HepG2 (cell line): ENCODE results near the gene ZCCHC10. TPM values are rescaled to one million over a fixed set of nuclear protein-coding genes. Genes with fewer than 3 reads are reported as not detected.

Source experiments
- ATAC-seq: fragments of 200-7000 bp; cut with Tn5 transposase; 3 replicates; pipeline ENCODE4 v1.9.1; 2020; ENCODE audit warnings: mild to moderate bottlenecking, moderate library complexity
- BruUV-seq: library from RNA; stranded (reverse); fragments of 400-500 nt; replicated peaks from 2 replicates; lab custom pipeline; 2021; lab: Mats Ljungman, UMichigan
- CTCF ChIA-PET: fragments of 300-600 bp; formaldehyde crosslinking; extraction: SDS; loops from one replicate; lab custom pipeline; 2021; ENCODE audit warnings: low total read pairs, inconsistent platforms, low intra/inter-chr PET ratio; lab: Yijun Ruan, JAX
- POLR2A ChIA-PET: fragments of 350-600 bp; sonication (Branson Sonifier 250); formaldehyde crosslinking; loops from one replicate; lab custom pipeline; 2020; ENCODE audit warnings: antibody characterized with exemption, inconsistent platforms; lab: Yijun Ruan, JAX
- DNase-seq: peaks from one replicate; pipeline ENCODE4 v3.0.0-alpha.2; 2015; ENCODE audit warnings: low spot score
- FAIRE-seq: peaks from 3 replicates; lab custom pipeline; 2011; peaks lifted over from hg19 to GRCh38; lab: Jason Lieb, UNC
- H2AFZ ChIP-seq: one replicate; pipeline ENCODE4 v1.6.1; 2011; ENCODE audit warnings: low read length, inconsistent platforms
- H3K27ac ChIP-seq: fragments of 300-600 bp; 3 replicates; pipeline ENCODE4 v1.8.0; 2011; ENCODE audit warnings: mixed run types, mild to moderate bottlenecking, mixed read lengths, low read length, inconsistent platforms; ENCODE audit not compliant: insufficient read depth; ENCODE audit errors: extremely low read length
- H3K27me3 ChIP-seq, 2 experiments: fragments of 200-600 bp in 1 of 2; 2 replicates in 1 of 2; 3 replicates in 1 of 2; pipeline versions ENCODE4 v1.6.0 to v1.8.0; 2011; ENCODE audit warnings: low read length in 2 of 2, mild to moderate bottlenecking in 2 of 2, moderate library complexity in 2 of 2, inconsistent platforms in 1 of 2; ENCODE audit not compliant: insufficient read depth in 2 of 2, control insufficient read depth in 1 of 2
- H3K36me3 ChIP-seq, 2 experiments: fragments of 200-600 bp in 1 of 2; replicated peaks in 1 of 2; 2 replicates in 1 of 2; 3 replicates in 1 of 2; pipeline versions ENCODE4 v1.5.1 to v1.8.0; 2011; ENCODE audit warnings: low read length in 2 of 2, inconsistent platforms in 1 of 2; ENCODE audit not compliant: insufficient read depth in 2 of 2, control insufficient read depth in 1 of 2
- H3K4me1 ChIP-seq: 2 replicates; pipeline ENCODE4 v1.5.1; 2012; ENCODE audit warnings: low read length, inconsistent platforms; ENCODE audit not compliant: insufficient read depth
- H3K4me2 ChIP-seq: 2 replicates; pipeline ENCODE4 v1.6.0; 2011; ENCODE audit warnings: low read depth, low read length, inconsistent platforms
- H3K4me3 ChIP-seq, 3 experiments: fragments of 200-600 bp in 1 of 3; sonication (generic), shearing (Covaris generic) in 1 of 3; replicated peaks in 1 of 3; 2 replicates each; pipeline ENCODE4 v1.5.1; 2011 to 2016; ENCODE audit warnings: low read length in 3 of 3, inconsistent platforms in 2 of 3, low read depth in 2 of 3, mild to moderate bottlenecking in 2 of 3, control low read depth in 1 of 3, mixed read lengths in 1 of 3; ENCODE audit not compliant: insufficient read depth in 1 of 3
- H3K79me2 ChIP-seq: one replicate; pipeline ENCODE4 v1.6.1; 2011; ENCODE audit warnings: low read length, inconsistent platforms; ENCODE audit not compliant: insufficient read depth
- H3K9ac ChIP-seq: 2 replicates; pipeline ENCODE4 v1.6.0; 2011; ENCODE audit warnings: mild to moderate bottlenecking, low read depth, low read length, inconsistent platforms; ENCODE audit not compliant: insufficient read depth
- H3K9me3 ChIP-seq: 2 replicates; pipeline ENCODE4 v1.5.1; 2012; ENCODE audit warnings: mild to moderate bottlenecking, low read length
- H4K20me1 ChIP-seq: 2 replicates; pipeline ENCODE4 v1.6.0; 2011; ENCODE audit warnings: inconsistent platforms, mild to moderate bottlenecking, low read length, moderate library complexity; ENCODE audit not compliant: insufficient read depth
- GABPB1 ChIP-seq: IDR thresholded peaks from 2 replicates; pipeline ENCODE4 v1.6.1; 2016; ENCODE audit warnings: mild to moderate bottlenecking, missing genetic modification reagents, moderate library complexity, missing compliant biosample characterization
- HCFC1 ChIP-seq: fragments of 150-350 bp; IDR thresholded peaks from 2 replicates; pipeline ENCODE4 v1.6.1; 2014; ENCODE audit warnings: low read depth, low read length
- KAT7 ChIP-seq: IDR thresholded peaks from 2 replicates; pipeline ENCODE4 v1.6.1; 2018; ENCODE audit warnings: borderline replicate concordance, missing compliant biosample characterization
- MTA1 ChIP-seq: sonication (generic); formaldehyde crosslinking; IDR thresholded peaks from 2 replicates; pipeline ENCODE4 v1.4.0; 2020; ENCODE audit warnings: missing genetic modification reagents, mild to moderate bottlenecking, borderline replicate concordance
- NR2F6 ChIP-seq, 2 experiments: IDR thresholded peaks; 2 replicates each; pipeline ENCODE4 v1.6.1; 2016; ENCODE audit warnings: antibody characterized with exemption in 1 of 2, mild to moderate bottlenecking in 1 of 2
- POLR2AphosphoS2 ChIP-seq: IDR thresholded peaks from 2 replicates; pipeline ENCODE4 v1.6.1; 2011; ENCODE audit warnings: low read depth, low read length, improper control_type of control experiment
- TSC22D2 ChIP-seq: sonication (generic); formaldehyde crosslinking; IDR thresholded peaks from 2 replicates; pipeline ENCODE4 v1.5.1; 2020; ENCODE audit warnings: missing genetic modification reagents, mild to moderate bottlenecking, borderline replicate concordance
- ZNF180 ChIP-seq: sonication (generic); formaldehyde crosslinking; IDR thresholded peaks from 2 replicates; pipeline ENCODE4 v1.4.0; 2020; ENCODE audit warnings: low read depth, missing genetic modification reagents, borderline replicate concordance
- ZNF614 ChIP-seq: IDR thresholded peaks from 2 replicates; pipeline ENCODE4 v1.6.1; 2018; ENCODE audit warnings: missing biosample characterization, missing genetic modification reagents, inconsistent platforms, borderline replicate concordance
- ZNF878 ChIP-seq: sonication (generic); formaldehyde crosslinking; IDR thresholded peaks from 2 replicates; pipeline ENCODE4 v1.8.1; 2023; ENCODE audit warnings: mild to moderate bottlenecking, missing genetic modification reagents, moderate library complexity
- ZSCAN20 ChIP-seq: sonication (generic); formaldehyde crosslinking; IDR thresholded peaks from 2 replicates; pipeline ENCODE4 v1.4.0; 2020; ENCODE audit warnings: missing genetic modification reagents, mild to moderate bottlenecking, borderline replicate concordance
- ZSCAN22 ChIP-seq: sonication (generic); formaldehyde crosslinking; IDR thresholded peaks from 2 replicates; pipeline ENCODE4 v1.4.0; 2020; ENCODE audit warnings: mild to moderate bottlenecking, missing genetic modification reagents
- WGBS: methylation state at CpG from one replicate; pipeline ENCODE4 v1.1.6; 2017; ENCODE audit warnings: low lambda C conversion rate; 5-methylcytosine and 5-hydroxymethylcytosine counted together
- in situ Hi-C: cut with HindIII; loops from 2 replicates; pipeline ENCODE4 v1.10.0; 2017; ENCODE audit warnings: low pct_unique_long_range_greater_than_20kb; ENCODE audit not compliant: extremely low pct_ligation_motif_present
- intact Hi-C: fragments of 100-400 bp; cut with micrococcal nuclease; formaldehyde crosslinking; loops from one replicate; pipeline ENCODE4 v1.10.0; 2022; ENCODE audit not compliant: unreplicated experiment
- polyA plus RNA-seq, 8 experiments: library from polyadenylated mRNA; depleted of rRNA in 3 of 8; stranded (reverse) in 7 of 8; unstranded in 1 of 8; fragments of >200 nt; fragmentation: Illumina TruSeq in 4 of 8; extraction: Trizol in 4 of 8; gene quantifications; 2 replicates each; pipeline versions ENCODE4 v1.2.1 to v1.2.3, GENCODE V29; 2011 to 2016; ENCODE audit warnings: low read depth in 4 of 8, missing spikeins in 1 of 8, mixed read lengths in 1 of 8; ENCODE audit not compliant: insufficient read depth in 1 of 8
- total RNA-seq, 5 experiments: library from RNA; depleted of rRNA; stranded (reverse); fragments of >200 nt; fragmentation: Illumina TruSeq; extraction: Trizol; gene quantifications; 2 replicates each; pipeline ENCODE4 v1.2.3, GENCODE V29; 2016; ENCODE audit warnings: low read depth in 1 of 5

Gene ZCCHC10
- total and polyA plus RNA-seq, 2 of the 13 experiments (the other 11 are each of a cell fraction or from before 2014, with no cell fraction given), result 40.7 to 48.2 TPM

DNA sequence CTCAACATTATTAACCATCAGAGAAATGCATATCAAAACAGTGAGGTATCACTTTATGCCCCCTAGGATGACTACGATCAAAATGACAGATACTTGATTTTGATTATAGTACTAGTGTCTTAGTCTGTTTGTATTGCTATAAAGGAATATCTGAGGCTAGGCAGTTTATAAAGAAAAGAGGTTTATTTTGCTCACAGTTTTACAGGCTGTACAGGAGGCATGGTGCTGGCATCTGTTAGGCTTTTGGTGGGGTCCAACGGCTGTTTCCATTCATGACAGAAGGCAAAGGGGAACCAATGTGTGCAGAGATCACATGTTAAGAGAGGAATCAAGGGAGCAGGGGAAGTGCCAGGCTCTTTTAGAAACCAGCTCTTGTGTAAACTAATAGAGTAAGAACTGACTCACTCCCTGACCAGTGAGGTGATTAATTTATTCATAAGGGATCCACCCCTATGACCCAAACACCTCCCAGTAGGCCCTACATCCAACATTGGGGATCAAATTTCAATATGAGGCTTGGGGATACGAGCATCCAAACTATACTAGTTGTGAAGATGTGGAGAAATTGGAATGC is 46.9 kb downstream of the ZCCHC10 start:
- no peak overlapping the region for H3K9ac ChIP-seq
- no peak for TF ChIP-seq POLR2AphosphoS2
- no peak for TF ChIP-seq ZSCAN22 (CRISPR knock-in tag)
- no peak for TF ChIP-seq KAT7 (CRISPR knock-in tag)
- no peak for TF ChIP-seq GABPB1
- no peak for TF ChIP-seq NR2F6 (IDR thresholded peaks at IDR 0.05)
- no peak for TF ChIP-seq NR2F6 (CRISPR knock-in tag; IDR thresholded peaks at IDR 0.05)
- no peak for TF ChIP-seq ZNF614 (CRISPR knock-in tag)
- TF ChIP-seq ZNF878 (CRISPR knock-in tag), result no peak
- TF ChIP-seq TSC22D2, result no peak
- TF ChIP-seq ZNF180, result no peak
- no peak for TF ChIP-seq ZSCAN20
- no peak for TF ChIP-seq MTA1 (CRISPR knock-in tag)
- TF ChIP-seq HCFC1, result no peak
- TF ChIP-seq, all 625 proteins: peak for 0
- H3K4me1 ChIP-seq, result peaks cover 6% of the 10 kb centered on the region
- no peak for ATAC-seq
- H3K4me2 ChIP-seq, result 0 out of 2 replicates have a peak overlapping the region, but pooled peaks have one; percentile 18
- no peaks in the 10 kb centered on the region for H3K9me3 ChIP-seq
- POLR2A ChIA-PET, result no interaction called here
- no peak overlapping the region for H2AFZ ChIP-seq
- H3K27me3 ChIP-seq, result no peaks in the 10 kb centered on the region; a peak in 1 of 5 replicates
- FAIRE-seq, result no peak
- H4K20me1 ChIP-seq, result no peaks in the 10 kb centered on the region
- in situ Hi-C loops (no loop called here), intact Hi-C loops (no loop called here)
- 28% methylated on average over 3 of the region's 3 CpGs for WGBS
- BruUV-seq, result no TSS peak
- no peaks in the 10 kb centered on the region for H3K36me3 ChIP-seq
- H3K27ac ChIP-seq, result no peak overlapping the region
- DNase-seq, result peak; percentile 9
- H3K79me2 ChIP-seq, result no peaks in the 10 kb centered on the region
- CTCF ChIA-PET, result no interaction called here
- no peak overlapping the region for H3K4me3 ChIP-seq
